SU-DHL-6 (cell line): Measurements from ENCODE around the gene AHCY.

ENCODE experiments used
- EZH2phosphoT487 ChIP-seq: fragments of 200-600 bp; sonication (generic), shearing (Covaris generic); conservative IDR thresholded peaks from 2 replicates; pipeline ENCODE4 v1.6.1; 2018; ENCODE audit warnings: mild to moderate bottlenecking, antibody characterized with exemption, low read length, moderate library complexity, mixed read lengths
- TF ChIP-seq, protein P1 (sequence below): fragments of 200-600 bp; sonication (generic); IDR thresholded peaks from one replicate; pipeline ENCODE4 v1.5.1; 2017; ENCODE audit warnings: antibody characterized with exemption, mild to moderate bottlenecking, low read length, moderate library complexity; ENCODE audit not compliant: insufficient read depth, poor library complexity, severe bottlenecking

DNA sequence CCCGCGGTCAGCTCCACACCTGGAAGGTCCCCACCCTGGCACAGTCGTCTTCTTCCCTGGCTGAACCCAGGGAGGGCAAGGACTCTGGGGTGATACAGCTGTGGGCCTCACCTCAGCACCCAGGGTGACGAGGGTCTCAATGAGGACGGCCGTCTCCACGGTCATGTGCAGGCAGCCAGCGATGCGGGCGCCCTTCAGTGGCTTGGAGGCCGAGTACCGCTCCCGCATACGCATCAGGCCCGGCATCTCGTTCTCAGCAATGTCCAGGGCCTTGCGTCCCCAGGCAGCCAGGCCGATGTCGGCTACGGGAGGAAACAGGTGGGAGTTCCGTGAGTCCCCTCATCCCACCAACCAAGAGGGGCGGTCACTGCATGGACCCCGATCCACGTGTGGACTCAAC, 7.9 kb downstream of the AHCY start:
- no peak for TF ChIP-seq EZH2phosphoT487
- TF ChIP-seq, protein P1, sequence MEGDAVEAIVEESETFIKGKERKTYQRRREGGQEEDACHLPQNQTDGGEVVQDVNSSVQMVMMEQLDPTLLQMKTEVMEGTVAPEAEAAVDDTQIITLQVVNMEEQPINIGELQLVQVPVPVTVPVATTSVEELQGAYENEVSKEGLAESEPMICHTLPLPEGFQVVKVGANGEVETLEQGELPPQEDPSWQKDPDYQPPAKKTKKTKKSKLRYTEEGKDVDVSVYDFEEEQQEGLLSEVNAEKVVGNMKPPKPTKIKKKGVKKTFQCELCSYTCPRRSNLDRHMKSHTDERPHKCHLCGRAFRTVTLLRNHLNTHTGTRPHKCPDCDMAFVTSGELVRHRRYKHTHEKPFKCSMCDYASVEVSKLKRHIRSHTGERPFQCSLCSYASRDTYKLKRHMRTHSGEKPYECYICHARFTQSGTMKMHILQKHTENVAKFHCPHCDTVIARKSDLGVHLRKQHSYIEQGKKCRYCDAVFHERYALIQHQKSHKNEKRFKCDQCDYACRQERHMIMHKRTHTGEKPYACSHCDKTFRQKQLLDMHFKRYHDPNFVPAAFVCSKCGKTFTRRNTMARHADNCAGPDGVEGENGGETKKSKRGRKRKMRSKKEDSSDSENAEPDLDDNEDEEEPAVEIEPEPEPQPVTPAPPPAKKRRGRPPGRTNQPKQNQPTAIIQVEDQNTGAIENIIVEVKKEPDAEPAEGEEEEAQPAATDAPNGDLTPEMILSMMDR = no peak
